Measurements from ENCODE around the gene DNAAF5.
A peak's percentile ranks its signal among the peaks of the same experiment; 100 is the strongest.
"Not testable (repeated sequence)": the region's sequence is repeated elsewhere in the genome, so short reads cannot be mapped to it uniquely, and the experiment has no call there.

Gene DNAAF5

DNA sequence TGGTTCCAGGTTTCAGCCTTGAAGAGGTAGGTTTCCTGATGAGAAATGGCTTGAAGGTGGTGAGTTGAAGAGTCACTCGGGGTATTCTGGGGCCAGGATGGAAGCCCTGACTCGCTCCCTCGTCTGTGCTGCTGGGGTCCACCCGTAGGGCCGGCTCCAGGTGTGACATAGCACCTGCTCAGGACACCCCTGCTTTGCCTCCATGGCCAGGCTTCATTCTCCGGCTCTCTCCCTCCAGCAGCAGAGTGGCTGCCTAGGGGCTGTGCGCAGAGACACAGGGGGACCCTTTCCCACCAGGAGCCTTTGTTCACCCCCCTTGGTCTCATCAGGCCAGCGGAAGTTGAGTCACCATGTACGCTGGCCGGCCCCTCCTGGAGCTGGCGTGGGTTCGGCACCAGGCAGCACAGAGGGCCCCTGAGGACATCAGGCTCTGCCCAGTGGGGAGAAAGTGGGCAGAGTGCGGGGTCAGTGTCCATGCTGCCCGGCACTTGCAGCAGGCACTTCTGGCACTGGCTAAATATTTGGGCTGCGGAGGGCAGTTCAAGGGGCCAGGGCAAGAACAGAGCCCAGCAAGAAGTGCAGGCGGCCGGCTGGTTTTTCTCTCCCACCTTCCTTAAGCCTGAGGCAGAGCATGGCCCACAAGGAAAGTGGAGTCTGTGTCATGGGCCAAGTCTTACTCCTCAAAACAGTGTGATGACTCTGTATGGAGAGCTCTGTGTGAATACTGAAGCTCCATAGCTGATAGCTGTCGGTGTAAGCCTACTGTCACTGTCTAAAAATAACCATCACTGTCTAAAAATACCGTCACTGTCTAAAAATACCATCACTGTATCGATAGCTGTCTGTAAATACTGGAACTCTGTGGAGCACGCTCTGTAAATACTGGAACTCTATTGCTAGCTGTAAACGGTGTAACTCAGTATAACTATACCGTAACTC is 4.3 kb downstream of the DNAAF5 start:
- DNase-seq, result no peak

DNA sequence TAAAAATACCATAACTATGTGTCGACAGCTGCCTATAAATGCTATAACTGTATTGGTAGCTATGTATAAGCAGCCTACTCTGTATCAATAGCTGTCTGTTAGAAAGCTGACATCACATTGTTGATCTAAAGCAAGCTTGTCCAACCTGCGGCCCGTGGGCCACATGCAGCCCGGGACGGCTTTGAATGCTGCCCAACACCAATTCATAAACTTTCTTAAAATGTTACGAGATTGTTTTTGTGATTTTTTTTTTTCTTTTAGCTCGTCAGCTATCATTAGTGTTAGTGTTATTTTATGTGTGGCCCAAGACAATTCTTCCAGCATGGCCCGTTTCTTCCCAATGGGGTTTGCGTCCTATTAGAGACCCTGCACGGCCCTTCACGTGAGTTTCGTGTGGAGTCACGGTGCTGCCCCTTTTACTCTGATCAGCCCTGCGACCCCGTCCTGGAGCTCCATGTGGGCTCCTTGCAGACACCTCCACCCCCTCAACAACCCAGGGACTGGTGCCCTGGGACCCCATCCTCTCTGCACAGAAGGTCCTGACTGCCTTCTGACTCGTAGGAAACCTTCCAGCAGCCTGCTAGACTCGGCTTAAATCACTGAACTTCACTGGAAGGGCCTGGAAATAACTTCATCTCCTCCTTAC is 5.1 kb downstream of the DNAAF5 start:
- DNase-seq, result no peak

DNA sequence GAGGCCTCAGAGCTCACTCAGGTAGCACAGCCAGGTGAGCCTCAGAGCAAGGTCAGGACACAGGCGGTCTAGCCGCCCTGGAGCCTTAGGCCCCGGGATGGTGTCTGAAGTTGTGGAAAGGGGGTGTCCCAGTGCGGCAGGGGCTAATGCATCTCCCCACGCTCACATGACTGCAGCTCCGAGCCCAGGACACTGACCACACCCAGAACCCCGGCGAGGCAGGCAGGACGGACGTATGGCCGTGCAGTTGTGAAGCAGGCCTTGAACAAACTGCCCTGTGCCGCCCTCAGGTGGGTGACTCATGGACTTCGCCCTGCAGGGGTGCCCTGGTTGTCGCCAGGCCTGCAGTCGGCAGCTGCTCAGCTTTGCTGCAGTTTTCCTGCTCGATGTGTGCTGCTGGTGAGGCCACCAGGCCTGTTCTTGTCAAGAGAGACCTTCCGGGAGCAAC is 5.6 kb downstream of the DNAAF5 start:
- DNase-seq, result peak; percentile 11

DNA sequence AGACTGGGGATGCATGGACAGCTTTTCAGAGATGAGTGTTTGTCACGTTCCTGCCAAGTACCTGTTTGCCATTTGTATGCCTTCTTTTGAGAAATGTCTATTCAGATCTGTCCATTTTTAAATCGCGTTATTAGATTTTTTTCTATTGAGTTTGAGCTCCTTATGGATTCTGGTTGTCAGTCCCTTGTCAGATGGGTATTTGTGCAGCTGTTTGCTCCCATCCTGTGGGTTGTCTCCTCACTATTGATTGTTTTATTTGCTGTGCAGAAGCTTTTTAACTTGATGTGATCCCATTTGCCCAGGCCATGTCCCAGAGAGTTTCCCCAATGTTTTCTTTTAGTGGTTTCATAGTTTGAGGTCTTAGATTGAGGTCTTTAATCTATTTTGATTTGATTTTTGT is 6.1 kb downstream of the DNAAF5 start:
- no peak for DNase-seq

DNA sequence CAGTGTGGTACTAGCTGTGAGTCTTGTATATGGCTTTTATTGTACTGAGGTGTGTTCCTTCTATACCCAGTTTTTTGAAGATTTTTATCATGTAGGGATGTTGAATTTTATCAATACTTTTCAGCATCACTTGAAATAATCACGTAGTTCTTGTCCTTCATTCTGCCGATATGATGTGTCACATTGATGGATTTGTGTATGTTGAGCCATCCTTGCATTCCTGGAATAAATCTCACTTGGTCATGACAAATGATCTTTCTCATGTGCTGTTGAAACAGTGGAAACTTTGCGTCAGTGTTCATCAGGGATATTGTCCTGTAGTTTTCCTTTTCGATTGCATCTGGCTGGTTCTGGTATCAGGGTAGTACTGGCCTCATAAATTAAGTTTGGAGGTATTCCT is 7.7 kb downstream of the DNAAF5 start:
- DNase-seq, result no peak

DNA sequence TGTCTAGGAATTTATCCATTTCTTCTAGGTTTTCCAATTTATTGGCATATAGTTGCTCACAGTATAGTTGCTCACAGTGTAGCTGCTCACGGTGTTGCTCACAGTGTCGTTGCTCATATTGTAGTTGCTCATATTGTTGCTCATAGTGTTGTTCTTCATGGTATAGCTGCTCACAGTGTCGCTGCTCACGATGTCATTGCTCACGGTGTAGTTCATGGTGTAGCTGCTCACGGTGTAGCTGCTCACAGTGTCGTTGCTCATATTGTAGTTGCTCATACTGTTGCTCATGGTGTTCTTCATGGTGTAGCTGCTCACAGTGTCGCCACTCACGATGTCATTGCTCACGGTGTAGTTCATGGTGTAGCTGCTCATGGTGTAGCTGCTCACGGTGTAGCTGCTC is 8.3 kb downstream of the DNAAF5 start:
- DNase-seq, result no peak

DNA sequence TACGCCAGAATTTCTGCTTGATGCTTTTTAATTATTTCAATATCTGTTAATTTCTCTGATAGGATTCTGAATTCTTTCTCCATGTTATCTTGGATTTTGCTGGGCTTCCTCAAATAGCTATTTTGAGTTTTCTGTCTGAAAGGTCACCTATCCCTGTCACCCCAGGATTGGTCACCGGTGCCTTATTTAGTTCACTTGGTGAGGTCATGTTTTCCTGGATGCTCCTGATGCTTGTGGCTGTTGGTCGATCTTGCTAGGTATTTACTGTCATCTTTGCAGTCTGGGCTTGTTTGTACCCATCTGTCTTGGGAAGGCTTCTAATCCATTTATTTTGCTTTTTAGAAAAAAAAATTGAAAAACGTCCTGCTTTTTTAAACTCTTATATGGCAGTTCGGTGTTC is 11.7 kb downstream of the DNAAF5 start:
- no peak for DNase-seq

DNA sequence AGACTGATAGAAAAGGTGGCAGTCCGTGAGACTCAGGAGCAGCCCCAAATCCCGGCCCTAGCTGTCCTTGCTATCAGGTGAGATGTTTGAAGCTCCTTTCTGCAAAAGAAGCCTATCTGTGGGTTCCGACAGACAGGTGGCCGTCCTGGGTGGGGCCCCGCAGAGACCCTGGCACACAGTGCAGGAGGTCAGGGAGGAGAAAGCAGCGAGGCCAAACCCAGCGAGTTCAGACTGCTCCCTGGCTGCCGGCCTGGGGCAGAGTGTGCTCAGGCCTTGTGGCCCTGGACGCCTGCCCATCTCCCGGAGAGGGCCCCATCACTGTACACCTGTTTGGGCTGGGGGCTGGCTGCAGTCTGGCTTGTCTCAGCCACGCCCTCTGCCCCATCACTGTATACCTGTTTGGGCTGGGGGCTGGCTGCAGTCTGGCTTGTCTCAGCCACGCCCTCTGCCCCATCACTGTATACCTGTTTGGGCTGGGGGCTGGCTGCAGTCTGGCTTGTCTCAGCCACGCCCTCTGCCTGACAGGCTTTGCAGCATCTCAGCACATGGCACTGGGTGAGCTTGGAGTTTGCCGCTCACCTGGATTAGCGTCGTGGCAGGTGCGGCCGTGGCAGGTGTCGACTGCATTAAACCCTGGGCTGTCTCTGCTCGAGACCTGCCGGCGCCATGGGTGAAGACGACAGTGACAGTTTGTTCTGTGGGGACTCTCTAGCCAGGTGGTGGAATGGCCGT is 12.4 kb downstream of the DNAAF5 start:
- no peak for DNase-seq

DNA sequence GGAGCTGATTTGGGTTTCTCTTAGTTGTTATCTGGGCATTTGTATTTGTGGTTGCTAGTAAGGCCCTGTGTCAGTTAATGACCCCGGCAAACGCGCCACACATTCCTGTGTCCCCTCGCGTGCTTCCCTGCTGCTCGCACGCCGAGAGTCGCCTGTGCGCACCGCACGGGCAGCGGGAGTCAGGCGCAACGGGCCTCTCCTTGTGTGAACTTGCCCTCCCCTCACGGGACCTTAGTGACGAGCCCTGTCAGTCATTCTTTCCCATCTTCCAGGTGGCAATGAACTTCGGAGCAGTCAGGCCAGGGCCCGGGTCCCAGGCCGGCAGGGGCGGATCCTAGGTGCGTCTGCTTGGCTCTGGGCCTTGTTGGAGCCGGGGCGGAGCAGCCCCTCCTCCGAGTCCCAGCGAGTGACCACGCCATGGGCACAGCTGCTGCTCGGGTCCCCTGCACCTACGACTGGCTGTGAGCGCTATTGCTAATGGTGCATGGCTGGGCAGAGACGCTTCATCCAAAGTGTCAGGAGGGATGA is 13.0 kb downstream of the DNAAF5 start:
- DNase-seq, result no peak

DNA sequence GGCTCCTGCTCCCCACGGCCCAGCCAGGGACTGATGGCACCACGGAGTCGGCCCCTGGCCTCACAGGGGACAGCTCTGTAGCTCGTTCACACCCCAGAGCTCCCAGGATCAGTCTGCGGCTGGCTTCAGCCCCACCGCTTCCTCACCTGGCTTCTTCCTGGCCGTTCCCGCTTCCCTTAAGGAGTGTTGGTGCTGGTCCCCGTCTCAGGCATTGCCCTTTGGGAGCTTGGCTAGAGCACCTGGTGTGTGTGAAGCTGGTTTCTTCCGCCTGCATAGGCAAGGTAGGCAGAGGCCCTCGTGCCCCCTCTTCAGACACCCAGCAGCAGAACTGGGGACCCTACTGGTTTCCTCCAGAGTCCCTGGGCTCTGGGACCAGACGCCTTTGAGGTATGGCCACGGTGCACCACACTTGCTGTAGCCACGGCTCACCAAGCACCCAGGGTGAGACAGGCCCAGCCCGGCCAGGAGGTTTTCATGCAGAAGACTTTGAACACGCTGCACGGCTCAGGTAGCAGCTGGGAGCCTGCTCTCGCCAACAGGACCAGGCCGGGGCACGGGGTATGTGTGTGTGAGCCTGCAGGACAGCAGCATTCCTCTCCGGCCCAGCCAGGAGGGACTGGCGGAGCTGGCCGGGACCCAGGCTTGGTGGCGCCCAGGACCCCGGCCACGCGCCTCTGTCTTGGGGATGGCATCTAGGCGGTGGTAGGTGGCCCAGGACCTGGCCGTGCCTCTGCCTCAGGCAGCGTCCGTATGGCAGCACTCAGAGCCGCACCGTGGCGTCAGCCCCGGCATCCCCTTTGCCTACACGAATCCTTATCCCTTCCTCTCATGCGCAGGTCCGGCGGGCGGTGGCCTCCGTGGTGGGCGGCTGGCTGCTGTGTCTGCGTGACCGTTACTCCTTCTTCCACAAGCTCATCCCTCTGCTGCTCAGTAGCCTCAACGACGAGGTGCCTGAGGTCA is 13.8 kb downstream of the DNAAF5 start:
- DNase-seq, result no peak

DNA sequence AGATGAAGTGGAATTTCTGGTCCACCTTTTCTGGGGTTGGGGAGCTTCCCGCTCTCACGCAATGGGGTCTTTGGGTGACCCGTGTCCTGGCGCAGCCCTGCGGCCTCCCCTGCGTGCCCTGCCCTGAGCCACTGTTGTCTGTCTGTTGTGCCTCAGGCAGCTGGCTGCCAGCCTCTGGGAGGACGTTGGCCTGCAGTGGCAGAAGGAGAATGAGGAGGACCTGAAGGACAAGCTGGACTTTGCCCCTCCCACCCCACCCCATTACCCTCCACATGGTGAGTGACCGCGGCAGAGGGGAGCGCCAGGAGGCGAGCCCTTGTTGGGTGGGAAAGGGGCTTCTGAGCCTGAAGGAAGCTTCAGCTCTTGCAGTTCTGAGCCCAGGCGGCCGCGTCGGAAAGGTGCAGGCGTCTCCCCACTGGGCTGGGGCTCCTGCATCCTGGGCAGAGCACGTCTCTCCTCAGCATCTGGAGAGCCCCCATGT is 14.7 kb downstream of the DNAAF5 start:
- no peak for DNase-seq

DNA sequence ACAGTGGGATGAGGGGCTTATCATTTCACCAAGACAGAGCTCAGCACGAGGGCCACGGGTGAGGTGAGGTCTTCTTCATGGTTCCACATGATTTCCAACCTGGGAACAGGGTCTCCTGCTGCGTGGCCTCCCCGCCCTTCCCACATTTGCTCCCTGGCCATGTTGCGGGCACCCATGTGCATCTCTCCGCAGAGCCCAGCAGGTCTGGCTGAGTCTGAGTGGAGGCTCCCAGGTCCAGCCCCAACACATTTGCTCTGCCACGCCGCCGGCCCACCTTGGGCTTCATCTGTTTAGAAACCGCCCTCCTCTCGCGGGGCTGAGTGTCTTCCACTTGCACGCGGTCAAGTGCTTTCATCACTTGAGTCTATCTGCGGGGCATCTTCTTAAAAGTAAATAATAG is 15.4 kb downstream of the DNAAF5 start:
- no peak for DNase-seq

DNA sequence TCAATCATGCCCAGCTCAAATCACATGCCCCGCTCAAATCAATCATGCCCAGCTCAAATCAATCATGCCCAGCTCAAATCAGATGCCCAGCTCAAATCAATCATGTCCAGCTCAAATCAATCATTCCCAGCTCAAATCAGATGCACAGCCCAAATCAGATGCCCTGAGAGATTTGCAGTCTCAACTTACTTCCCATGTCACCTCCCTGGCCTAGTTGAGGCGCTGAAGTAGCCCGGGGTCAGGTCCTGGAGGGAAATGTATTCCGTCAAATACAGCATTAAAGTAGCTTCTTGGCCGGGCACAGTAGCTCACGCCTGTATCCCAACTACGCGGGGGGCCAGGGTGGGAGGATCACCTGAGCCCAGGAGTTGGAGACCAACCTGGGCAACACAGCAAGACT is 16.3 kb downstream of the DNAAF5 start:
- DNase-seq, result no peak

DNA sequence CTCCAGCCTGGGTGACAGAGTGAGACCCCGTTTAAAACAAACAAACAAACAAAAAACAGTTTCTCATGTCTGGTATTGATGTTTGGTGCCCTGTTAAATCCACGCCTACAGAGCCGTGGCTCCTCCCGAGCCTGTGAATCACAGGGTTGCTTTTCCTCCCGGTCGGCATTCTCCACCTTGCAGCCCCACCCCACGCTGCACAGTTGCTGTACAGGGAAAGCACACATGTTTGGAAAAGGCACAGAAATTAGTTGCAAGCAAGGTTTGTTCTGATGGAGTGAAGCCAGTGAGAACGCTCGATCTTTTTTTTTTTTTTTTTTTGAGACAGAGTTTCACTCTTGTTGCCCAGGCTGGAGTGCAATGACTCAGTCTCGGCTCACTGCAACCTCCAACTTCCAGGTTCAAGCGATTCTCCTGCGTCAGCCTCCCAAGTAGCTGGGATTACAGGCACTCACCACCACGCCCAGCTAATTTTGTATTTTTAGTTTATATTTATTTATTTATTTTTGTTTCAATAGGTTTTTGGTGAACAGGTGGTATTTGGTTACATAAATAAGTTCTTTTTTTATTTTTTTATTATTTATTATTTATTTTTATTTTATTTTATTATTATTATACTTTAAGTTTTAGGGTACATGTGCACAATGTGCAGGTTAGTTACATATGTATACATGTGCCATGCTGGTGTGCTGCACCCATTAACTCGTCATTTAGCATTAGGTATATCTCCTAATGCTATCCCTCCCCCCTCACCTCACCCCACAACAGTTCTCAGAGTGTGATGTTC is 17.0 kb downstream of the DNAAF5 start:
- DNase-seq, result not testable (repeated sequence)

DNA sequence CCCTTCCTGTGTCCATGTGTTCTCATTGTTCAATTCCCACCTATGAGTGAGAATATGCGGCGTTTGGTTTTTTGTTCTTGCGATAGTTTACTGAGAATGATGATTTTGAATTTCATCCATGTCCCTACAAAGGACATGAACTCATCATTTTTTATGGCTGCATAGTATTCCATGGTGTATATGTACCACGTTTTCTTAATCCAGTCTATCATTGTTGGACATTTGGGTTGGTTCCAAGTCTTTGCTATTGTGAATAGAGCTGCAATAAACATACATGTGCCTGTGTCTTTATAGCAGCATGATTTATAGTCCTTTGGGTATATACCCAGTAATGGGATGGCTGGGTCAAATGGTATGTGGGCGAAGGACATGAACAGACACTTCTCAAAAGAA is 17.6 kb downstream of the DNAAF5 start:
- not testable (repeated sequence) for DNase-seq

DNA sequence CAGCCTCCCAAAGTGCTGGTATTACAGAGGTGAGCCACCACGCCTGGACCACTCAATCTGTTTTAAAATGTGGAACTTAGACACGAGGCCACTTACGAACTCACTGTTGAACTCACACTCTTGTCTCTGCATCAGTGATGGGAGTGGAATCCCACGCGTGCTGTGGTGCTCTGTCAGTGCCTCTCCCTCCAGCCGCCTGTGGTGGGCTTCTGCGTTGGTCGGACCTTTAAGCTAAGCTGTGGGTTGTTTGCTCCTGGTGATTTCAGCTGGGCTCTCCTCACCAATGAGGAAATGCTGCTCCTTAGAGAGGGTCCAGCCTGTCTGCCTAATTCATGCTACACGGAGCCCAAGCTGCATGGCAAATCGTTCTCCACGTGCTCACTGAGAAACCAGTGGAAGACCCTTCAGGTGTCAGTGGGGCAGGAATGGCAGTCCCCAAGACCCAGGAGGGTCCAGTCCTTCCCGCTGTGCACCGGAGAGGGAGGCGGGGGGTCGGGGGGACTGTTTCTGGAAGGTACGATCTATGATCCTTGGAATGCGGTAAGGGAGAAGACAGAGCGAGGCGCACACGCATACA is 18.4 kb downstream of the DNAAF5 start:
- DNase-seq, result no peak

DNA sequence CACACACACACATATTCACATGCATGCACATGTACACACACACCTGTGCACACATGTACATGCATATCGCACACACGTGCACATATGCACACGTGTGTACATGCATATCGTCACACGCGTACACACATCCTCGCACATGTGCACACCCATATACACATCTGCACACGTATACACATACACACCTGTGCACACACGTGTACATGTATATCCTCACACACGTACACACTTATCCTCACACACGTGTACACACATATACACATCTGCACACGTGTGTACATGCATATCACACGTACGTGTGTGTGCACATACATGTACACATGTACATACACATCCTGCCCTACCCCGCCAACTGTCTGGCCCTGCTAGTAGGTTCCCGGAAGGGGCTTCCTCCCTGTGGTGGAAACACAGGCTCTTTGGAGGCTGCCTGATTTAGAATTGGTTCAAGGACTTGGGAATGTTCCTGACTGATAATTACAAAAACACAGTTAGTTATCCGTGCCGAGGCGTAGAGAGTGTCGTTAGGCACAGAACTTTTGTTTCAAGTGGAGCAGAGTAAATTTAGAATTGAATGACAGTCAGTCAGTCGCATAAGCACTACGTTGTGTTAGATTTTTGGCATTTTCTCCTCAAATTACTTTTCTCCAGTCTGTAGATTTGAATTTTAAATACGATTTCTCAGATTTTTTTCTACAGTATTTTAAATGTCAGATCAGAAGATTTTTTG is 19.1 kb downstream of the DNAAF5 start:
- no peak for DNase-seq

DNA sequence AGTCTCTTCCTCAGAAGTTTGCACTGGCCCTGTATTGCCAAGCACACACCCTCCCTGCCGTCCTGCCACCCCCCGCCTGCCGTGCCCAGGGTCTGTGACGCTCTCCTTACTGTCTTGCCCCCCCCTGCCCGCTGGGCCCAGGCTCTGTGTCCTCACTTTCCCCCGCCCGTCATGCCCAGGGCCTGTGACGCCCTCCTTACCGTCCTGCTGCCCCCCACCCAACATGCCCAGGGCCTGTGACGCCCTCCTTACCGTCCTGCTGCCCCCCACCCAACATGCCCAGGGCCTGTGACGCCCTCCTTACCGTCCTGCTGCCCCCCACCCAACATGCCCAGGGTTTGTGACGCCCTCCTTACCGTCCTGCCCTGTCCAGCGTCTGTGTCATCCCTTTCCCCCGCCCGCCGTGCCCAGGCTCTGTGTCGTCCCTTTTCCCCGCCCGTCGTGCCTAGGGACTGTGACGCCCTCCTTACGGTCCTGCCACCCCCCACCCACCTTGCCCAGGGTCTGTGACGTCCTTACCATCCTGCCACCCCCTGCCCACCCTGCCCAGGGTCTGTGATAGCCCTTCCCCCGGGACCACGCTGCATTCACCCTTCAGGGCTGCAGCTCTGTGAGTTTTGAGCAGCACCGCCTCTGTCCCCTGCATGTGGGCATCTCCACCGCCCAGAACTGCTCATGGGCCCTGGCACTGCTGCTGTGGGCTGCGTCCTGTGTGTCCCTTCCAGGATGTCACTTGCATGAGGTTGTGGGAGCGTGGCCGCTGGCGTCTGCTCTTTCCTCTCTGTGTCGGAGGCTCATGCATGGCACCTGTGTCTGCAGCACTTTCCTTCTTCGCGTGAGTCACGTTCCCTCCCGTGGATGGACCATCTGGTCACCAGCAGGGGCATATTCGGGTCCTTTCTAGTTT is 19.9 kb downstream of the DNAAF5 start:
- DNase-seq, result no peak

DNA sequence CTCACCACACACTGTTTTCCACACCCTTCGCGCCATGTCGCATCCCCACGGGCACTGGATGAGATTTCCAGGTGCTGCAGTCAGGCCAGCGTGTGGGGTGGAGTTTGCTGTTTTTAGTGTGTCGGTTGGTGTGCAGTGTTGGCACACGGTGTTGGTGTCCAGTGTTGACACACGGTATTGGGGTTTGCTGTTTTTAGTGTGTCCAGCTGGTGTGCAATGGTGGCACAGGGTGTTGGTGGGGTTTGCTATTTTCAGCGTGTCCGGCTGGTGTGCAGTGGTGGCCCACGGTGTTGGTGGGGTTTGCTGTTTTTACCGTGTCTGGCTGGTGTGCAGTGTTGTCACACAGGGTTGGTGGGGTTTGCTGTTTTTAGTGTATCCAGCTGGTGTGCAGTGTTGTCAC is 20.7 kb downstream of the DNAAF5 start:
- DNase-seq, result no peak
